ENCODE results near the gene MMP25. TPM values are rescaled to one million over a fixed set of nuclear protein-coding genes. Genes with fewer than 3 reads are reported as not detected.
"Not testable (repeated sequence)": the region's sequence is repeated elsewhere in the genome, so short reads cannot be mapped to it uniquely, and the experiment has no call there.

The MMP25 gene
- total RNA-seq, 1 experiment from 2014 or later: 49.0 TPM

- no peak for TF ChIP-seq NFE2L1 (CRISPR knock-in tag; IDR thresholded peaks at IDR 0.05)
- no peak for TF ChIP-seq MAX (CRISPR knock-in tag; IDR thresholded peaks at IDR 0.05)
- TF ChIP-seq OVOL2 (CRISPR knock-in tag; IDR thresholded peaks at IDR 0.05; ENCODE audit: borderline replicate concordance): no peak
- TF ChIP-seq ATF2 (CRISPR knock-in tag; IDR thresholded peaks at IDR 0.05; ENCODE audit: borderline replicate concordance, low read depth): no peak
- TF ChIP-seq SMAD4 (CRISPR knock-in tag; IDR thresholded peaks at IDR 0.05): no peak
- TF ChIP-seq HMGA2 (CRISPR knock-in tag; IDR thresholded peaks at IDR 0.05): no peak
- no peak for TF ChIP-seq E2F4 (CRISPR knock-in tag; IDR thresholded peaks at IDR 0.05; ENCODE audit: borderline replicate concordance, low read depth)
- no peak for TF ChIP-seq TEAD1 (CRISPR knock-in tag; IDR thresholded peaks at IDR 0.05)
- TF ChIP-seq FOXP4 (CRISPR knock-in tag; IDR thresholded peaks at IDR 0.05): no peak
These were observed 28.6 kb downstream of the MMP25 start (continued) for GRCh38 chr16:3074860-3075522.

GRCh38 chr16:3075523-3075915, 29.2 kb downstream of the MMP25 start:
- Mint-ChIP-seq H3K4me3 (no peak overlapping the region), H3K36me3 (no peaks in the 10 kb centered on the region), H3K27ac (no peak overlapping the region), H3K9me3 (no peaks in the 10 kb centered on the region), H3K27me3 (ENCODE audit: low read depth) (peaks cover 12% of the 10 kb centered on the region), H3K4me1 (peaks cover 54% of the 10 kb centered on the region)
- POLR2A ChIA-PET: interaction anchor here (1.5 kb wide), 1 partner anchor 17 kb away, joined by 5 read pairs; no protein-coding TSS in a partner anchor
- CTCF ChIA-PET: interaction anchor here (1.1 to 6.5 kb wide), 6 partner anchors 12 to 75 kb away, joined by 4 to 59 read pairs (median 11); no protein-coding TSS in a partner anchor
- DNase-seq (ENCODE audit: low spot score): no peak
- TF ChIP-seq SMAD3 (CRISPR knock-in tag; IDR thresholded peaks at IDR 0.05; ENCODE audit: borderline replicate concordance) (no peak), RELA (CRISPR knock-in tag; IDR thresholded peaks at IDR 0.05; ENCODE audit: borderline replicate concordance) (no peak), OVOL2 (CRISPR knock-in tag; IDR thresholded peaks at IDR 0.05; ENCODE audit: borderline replicate concordance) (no peak), ZBTB43 (CRISPR knock-in tag; IDR thresholded peaks at IDR 0.05) (no peak), ZNF281 (CRISPR knock-in tag; IDR thresholded peaks at IDR 0.05) (no peak), ELF4 (CRISPR knock-in tag; IDR thresholded peaks at IDR 0.05; ENCODE audit: low read depth) (no peak), TP53 (CRISPR knock-in tag; IDR thresholded peaks at IDR 0.05) (no peak), EMX1 (CRISPR knock-in tag; IDR thresholded peaks at IDR 0.05) (no peak), SMAD4 (CRISPR knock-in tag; IDR thresholded peaks at IDR 0.05) (no peak), USF2 (CRISPR knock-in tag; IDR thresholded peaks at IDR 0.05) (no peak), E2F4 (CRISPR knock-in tag; IDR thresholded peaks at IDR 0.05; ENCODE audit: borderline replicate concordance, low read depth) (no peak)
- peak; percentile 35 for ATAC-seq

GRCh38 chr16:3075946-3076345, 29.6 kb downstream of the MMP25 start:
- ATAC-seq: not testable (repeated sequence)
- POLR2A ChIA-PET: interaction anchor here (1.5 kb wide), 1 partner anchor 17 kb away, joined by 5 read pairs; no protein-coding TSS in a partner anchor
- CTCF ChIA-PET: interaction anchor here (1.1 to 6.5 kb wide), 6 partner anchors 12 to 75 kb away, joined by 4 to 59 read pairs (median 11); no protein-coding TSS in a partner anchor

More at GRCh38 chr16:3075946-3076345, 29.6 kb downstream of the MMP25 start:
- not testable (repeated sequence) for DNase-seq (ENCODE audit: low spot score); H3K4me3 Mint-ChIP-seq; H3K27ac Mint-ChIP-seq; H3K36me3 Mint-ChIP-seq; H3K9me3 Mint-ChIP-seq
- peaks cover 12% of the 10 kb centered on the region for H3K27me3 Mint-ChIP-seq (ENCODE audit: low read depth)
- peaks cover 57% of the 10 kb centered on the region for H3K4me1 Mint-ChIP-seq

Data from WTC11 (cell line).